GM23338 (cell line): ENCODE data around the gene GPR171. TPM values are rescaled to one million over a fixed set of nuclear protein-coding genes. Genes with fewer than 3 reads are reported as not detected.

Source experiments
- ATAC-seq: fragments of 200-7000 bp; cut with Tn5 transposase; 3 replicates; pipeline ENCODE4 v1.9.1; 2020
- DNase-seq: peaks from one replicate; pipeline ENCODE4 v3.0.0-alpha.2; 2015; ENCODE audit warnings: low spot score
- H2AFZ ChIP-seq: fragments of 200-600 bp; sonication (generic); 2 replicates; pipeline ENCODE4 v1.8.0; 2016; ENCODE audit warnings: antibody characterized with exemption, mild to moderate bottlenecking, moderate library complexity
- H3F3A ChIP-seq: fragments of 200-600 bp; sonication (generic); replicated peaks from 2 replicates; pipeline ENCODE4 v1.8.0; 2017; ENCODE audit warnings: antibody characterized with exemption, mixed run types, low read depth
- H3K27ac ChIP-seq: fragments of 200-600 bp; sonication (generic); 2 replicates; pipeline ENCODE4 v1.6.1; 2016; ENCODE audit warnings: low read depth
- H3K27me3 ChIP-seq: fragments of 200-600 bp; sonication (generic); 2 replicates; pipeline ENCODE4 v1.8.0; 2016; ENCODE audit warnings: mild to moderate bottlenecking, mixed run types, moderate library complexity; ENCODE audit not compliant: insufficient read depth
- H3K36me3 ChIP-seq: fragments of 200-600 bp; sonication (generic); 2 replicates; pipeline ENCODE4 v1.8.0; 2016; ENCODE audit warnings: mild to moderate bottlenecking; ENCODE audit not compliant: insufficient read depth
- H3K4me1 ChIP-seq: fragments of 200-600 bp; sonication (generic); 2 replicates; pipeline ENCODE4 v1.8.0; 2016; ENCODE audit warnings: mild to moderate bottlenecking, moderate library complexity; ENCODE audit not compliant: insufficient read depth
- H3K4me2 ChIP-seq: fragments of 200-600 bp; sonication (generic); 2 replicates; pipeline ENCODE4 v1.7.1; 2017; ENCODE audit warnings: mixed run types
- H3K4me3 ChIP-seq: fragments of 200-600 bp; sonication (generic); 2 replicates; pipeline ENCODE4 v1.6.1; 2016; ENCODE audit warnings: mixed run types
- H3K79me2 ChIP-seq: fragments of 200-600 bp; sonication (generic); replicated peaks from 2 replicates; pipeline ENCODE4 v1.8.0; 2017; ENCODE audit warnings: mild to moderate bottlenecking; ENCODE audit not compliant: insufficient read depth
- H3K9me2 ChIP-seq: fragments of 200-600 bp; sonication (generic); 2 replicates; pipeline ENCODE4 v1.8.0; 2017; ENCODE audit not compliant: insufficient read depth
- H4K20me1 ChIP-seq: fragments of 200-600 bp; sonication (generic); replicated peaks from 2 replicates; pipeline ENCODE4 v1.8.0; 2017; ENCODE audit warnings: mild to moderate bottlenecking; ENCODE audit not compliant: insufficient read depth
- H3K27ac Mint-ChIP-seq: 2 replicates; pipeline ENCODE4 v1.8.0; 2020; ENCODE audit warnings: inconsistent platforms, mild to moderate bottlenecking, moderate library complexity, mixed read lengths
- H3K27me3 Mint-ChIP-seq: 3 replicates; pipeline ENCODE4 v1.8.0; 2022; ENCODE audit warnings: low read depth, mild to moderate bottlenecking, moderate library complexity, mixed read lengths, inconsistent platforms; ENCODE audit not compliant: insufficient read depth, poor library complexity
- H3K36me3 Mint-ChIP-seq: 3 replicates; pipeline ENCODE4 v1.8.0; 2021; ENCODE audit warnings: low read depth, mild to moderate bottlenecking, inconsistent platforms, moderate library complexity, mixed read lengths
- H3K4me1 Mint-ChIP-seq: 3 replicates; pipeline ENCODE4 v1.8.0; 2020; ENCODE audit warnings: mild to moderate bottlenecking, inconsistent platforms, mixed read lengths
- H3K4me3 Mint-ChIP-seq: 3 replicates; pipeline ENCODE4 v1.8.0; 2021; ENCODE audit warnings: moderate library complexity, mild to moderate bottlenecking, inconsistent platforms, mixed read lengths
- H3K9me3 Mint-ChIP-seq: 3 replicates; pipeline ENCODE4 v1.8.0; 2020; ENCODE audit warnings: moderate library complexity, mild to moderate bottlenecking, inconsistent platforms, mixed read lengths
- EZH2phosphoT487 ChIP-seq: fragments of 200-600 bp; sonication (generic); IDR thresholded peaks from one replicate; pipeline ENCODE4 v1.8.1; 2018; ENCODE audit warnings: antibody characterized with exemption; ENCODE audit not compliant: unreplicated experiment
- POLR2AphosphoS5 ChIP-seq: IDR thresholded peaks from 2 replicates; pipeline ENCODE4 v1.6.1; 2016; ENCODE audit warnings: antibody characterized with exemption, low read depth
- STAT1 ChIP-seq: IDR thresholded peaks from one replicate; pipeline ENCODE4 v1.6.1; 2016; ENCODE audit warnings: antibody characterized with exemption; ENCODE audit not compliant: unreplicated experiment
- ZNF331 ChIP-seq: fragments of 250-450 bp; sonication (Bioruptor Pico); IDR thresholded peaks from 2 replicates; pipeline ENCODE4 v1.5.0; 2020; ENCODE audit warnings: low read depth, mild to moderate bottlenecking, moderate library complexity
- polyA plus RNA-seq: library from polyadenylated mRNA; unstranded; fragments of >200 nt; fragmentation: Nextera tagmentation; extraction: Ambion mirVana; gene quantifications from 2 replicates; pipeline ENCODE4 v1.2.1, GENCODE V29; 2016
- total RNA-seq: library from RNA; depleted of rRNA; stranded (reverse); fragments of >200 nt; shearing (Covaris generic); gene quantifications from 2 replicates; pipeline ENCODE4 v1.2.3, GENCODE V29; 2014
- TF ChIP-seq, protein P1 (sequence below): fragments of 250-450 bp; sonication (Bioruptor Pico); IDR thresholded peaks from 2 replicates; pipeline ENCODE4 v1.5.0; 2020; ENCODE audit warnings: mild to moderate bottlenecking, moderate library complexity
- TF ChIP-seq, protein P2 (sequence below), 2 experiments: fragments of 200-600 bp in 1 of 2; sonication (generic) in 1 of 2; conservative IDR thresholded peaks; 2 replicates each; pipeline versions ENCODE4 v1.5.1 to v1.6.1; 2016 to 2017; ENCODE audit warnings: antibody characterized with exemption in 2 of 2, low read depth in 2 of 2, mild to moderate bottlenecking in 2 of 2, moderate library complexity in 1 of 2

Gene GPR171
- total and polyA plus RNA-seq, 2 experiments from 2014 or later: 3.4 TPM; not detected in 1

DNA sequence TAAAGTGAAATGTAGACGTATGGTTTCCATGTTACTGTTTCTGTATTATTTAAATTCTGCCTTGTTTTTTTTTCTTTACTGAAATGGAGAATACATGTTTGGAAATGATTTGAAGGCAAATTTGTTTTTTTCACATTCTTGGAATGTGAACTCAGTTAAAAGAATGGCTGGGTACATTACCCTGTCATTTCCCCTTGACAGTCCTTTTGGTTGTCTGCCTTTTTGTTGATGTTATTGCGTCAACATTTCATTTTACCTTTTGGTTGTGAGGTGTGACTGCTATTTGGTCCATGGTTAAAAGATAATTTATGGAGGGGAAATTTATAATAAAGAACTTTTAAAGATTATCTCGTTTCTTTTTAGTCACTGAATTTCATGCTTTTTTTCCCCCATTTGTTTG lies 3.2 kb upstream of the GPR171 start (continued):
- TF ChIP-seq, protein P1, sequence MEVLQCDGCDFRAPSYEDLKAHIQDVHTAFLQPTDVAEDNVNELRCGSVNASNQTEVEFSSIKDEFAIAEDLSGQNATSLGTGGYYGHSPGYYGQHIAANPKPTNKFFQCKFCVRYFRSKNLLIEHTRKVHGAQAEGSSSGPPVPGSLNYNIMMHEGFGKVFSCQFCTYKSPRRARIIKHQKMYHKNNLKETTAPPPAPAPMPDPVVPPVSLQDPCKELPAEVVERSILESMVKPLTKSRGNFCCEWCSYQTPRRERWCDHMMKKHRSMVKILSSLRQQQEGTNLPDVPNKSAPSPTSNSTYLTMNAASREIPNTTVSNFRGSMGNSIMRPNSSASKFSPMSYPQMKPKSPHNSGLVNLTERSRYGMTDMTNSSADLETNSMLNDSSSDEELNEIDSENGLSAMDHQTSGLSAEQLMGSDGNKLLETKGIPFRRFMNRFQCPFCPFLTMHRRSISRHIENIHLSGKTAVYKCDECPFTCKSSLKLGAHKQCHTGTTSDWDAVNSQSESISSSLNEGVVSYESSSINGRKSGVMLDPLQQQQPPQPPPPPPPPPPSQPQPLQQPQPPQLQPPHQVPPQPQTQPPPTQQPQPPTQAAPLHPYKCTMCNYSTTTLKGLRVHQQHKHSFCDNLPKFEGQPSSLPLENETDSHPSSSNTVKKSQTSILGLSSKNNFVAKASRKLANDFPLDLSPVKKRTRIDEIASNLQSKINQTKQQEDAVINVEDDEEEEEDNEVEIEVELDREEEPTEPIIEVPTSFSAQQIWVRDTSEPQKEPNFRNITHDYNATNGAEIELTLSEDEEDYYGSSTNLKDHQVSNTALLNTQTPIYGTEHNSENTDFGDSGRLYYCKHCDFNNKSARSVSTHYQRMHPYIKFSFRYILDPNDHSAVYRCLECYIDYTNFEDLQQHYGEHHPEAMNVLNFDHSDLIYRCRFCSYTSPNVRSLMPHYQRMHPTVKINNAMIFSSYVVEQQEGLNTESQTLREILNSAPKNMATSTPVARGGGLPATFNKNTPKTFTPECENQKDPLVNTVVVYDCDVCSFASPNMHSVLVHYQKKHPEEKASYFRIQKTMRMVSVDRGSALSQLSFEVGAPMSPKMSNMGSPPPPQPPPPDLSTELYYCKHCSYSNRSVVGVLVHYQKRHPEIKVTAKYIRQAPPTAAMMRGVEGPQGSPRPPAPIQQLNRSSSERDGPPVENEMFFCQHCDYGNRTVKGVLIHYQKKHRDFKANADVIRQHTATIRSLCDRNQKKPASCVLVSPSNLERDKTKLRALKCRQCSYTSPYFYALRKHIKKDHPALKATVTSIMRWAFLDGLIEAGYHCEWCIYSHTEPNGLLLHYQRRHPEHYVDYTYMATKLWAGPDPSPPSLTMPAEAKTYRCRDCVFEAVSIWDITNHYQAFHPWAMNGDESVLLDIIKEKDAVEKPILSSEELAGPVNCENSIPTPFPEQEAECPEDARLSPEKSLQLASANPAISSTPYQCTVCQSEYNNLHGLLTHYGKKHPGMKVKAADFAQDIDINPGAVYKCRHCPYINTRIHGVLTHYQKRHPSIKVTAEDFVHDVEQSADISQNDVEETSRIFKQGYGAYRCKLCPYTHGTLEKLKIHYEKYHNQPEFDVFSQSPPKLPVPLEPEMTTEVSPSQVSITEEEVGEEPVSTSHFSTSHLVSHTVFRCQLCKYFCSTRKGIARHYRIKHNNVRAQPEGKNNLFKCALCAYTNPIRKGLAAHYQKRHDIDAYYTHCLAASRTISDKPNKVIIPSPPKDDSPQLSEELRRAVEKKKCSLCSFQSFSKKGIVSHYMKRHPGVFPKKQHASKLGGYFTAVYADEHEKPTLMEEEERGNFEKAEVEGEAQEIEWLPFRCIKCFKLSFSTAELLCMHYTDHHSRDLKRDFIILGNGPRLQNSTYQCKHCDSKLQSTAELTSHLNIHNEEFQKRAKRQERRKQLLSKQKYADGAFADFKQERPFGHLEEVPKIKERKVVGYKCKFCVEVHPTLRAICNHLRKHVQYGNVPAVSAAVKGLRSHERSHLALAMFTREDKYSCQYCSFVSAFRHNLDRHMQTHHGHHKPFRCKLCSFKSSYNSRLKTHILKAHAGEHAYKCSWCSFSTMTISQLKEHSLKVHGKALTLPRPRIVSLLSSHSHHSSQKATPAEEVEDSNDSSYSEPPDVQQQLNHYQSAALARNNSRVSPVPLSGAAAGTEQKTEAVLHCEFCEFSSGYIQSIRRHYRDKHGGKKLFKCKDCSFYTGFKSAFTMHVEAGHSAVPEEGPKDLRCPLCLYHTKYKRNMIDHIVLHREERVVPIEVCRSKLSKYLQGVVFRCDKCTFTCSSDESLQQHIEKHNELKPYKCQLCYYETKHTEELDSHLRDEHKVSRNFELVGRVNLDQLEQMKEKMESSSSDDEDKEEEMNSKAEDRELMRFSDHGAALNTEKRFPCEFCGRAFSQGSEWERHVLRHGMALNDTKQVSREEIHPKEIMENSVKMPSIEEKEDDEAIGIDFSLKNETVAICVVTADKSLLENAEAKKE (CRISPR knock-in tag): no peak
- TF ChIP-seq EZH2phosphoT487 (no peak), STAT1 (no peak), POLR2AphosphoS5 (no peak)
- TF ChIP-seq, protein P2, sequence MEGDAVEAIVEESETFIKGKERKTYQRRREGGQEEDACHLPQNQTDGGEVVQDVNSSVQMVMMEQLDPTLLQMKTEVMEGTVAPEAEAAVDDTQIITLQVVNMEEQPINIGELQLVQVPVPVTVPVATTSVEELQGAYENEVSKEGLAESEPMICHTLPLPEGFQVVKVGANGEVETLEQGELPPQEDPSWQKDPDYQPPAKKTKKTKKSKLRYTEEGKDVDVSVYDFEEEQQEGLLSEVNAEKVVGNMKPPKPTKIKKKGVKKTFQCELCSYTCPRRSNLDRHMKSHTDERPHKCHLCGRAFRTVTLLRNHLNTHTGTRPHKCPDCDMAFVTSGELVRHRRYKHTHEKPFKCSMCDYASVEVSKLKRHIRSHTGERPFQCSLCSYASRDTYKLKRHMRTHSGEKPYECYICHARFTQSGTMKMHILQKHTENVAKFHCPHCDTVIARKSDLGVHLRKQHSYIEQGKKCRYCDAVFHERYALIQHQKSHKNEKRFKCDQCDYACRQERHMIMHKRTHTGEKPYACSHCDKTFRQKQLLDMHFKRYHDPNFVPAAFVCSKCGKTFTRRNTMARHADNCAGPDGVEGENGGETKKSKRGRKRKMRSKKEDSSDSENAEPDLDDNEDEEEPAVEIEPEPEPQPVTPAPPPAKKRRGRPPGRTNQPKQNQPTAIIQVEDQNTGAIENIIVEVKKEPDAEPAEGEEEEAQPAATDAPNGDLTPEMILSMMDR (conservative IDR thresholded peaks at IDR 0.05; ENCODE audit: low read depth in 2 of 2): no peak

DNA sequence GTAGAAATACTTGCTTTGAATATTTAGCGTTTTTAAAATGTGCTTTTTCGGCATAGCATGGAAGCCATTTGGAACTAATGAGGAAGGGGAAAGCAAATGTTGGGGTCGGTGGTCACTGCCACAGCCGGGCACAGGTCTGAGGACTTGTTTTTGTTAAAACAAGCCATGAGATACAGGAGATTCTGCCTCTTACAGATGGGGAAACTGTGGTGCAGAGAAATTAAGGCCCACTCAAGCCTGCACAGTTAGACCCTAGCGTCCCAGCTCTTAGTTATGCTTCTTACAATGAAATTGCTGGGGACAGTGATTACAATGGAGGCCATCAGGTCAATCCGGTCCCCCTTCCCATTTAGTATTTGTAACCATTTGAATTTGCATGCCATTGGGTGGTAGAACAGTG lies 2.5 kb upstream of the GPR171 start:
- Mint-ChIP-seq H3K4me1 (peaks cover 14% of the 10 kb centered on the region), H3K27ac (peak overlapping the region; percentile 79; the same call in 1 of the 2 replicates), H3K27me3 (peaks cover 3% of the 10 kb centered on the region), H3K9me3 (no peaks in the 10 kb centered on the region), H3K36me3 (no peaks in the 10 kb centered on the region), H3K4me3 (no peak overlapping the region)
- Histone ChIP-seq H2AFZ (no peak overlapping the region), H3K9me2 (no peaks in the 10 kb centered on the region), H3K27me3 (no peaks in the 10 kb centered on the region), H3K4me3 (no peak overlapping the region), H3K4me1 (peaks cover 4% of the 10 kb centered on the region; the same call in 1 of the 2 replicates), H3K27ac (no peak overlapping the region), H3F3A (no peaks in the 10 kb centered on the region), H3K4me2 (no peak overlapping the region), H3K36me3 (no peaks in the 10 kb centered on the region), H3K79me2 (no peaks in the 10 kb centered on the region), H4K20me1 (no peaks in the 10 kb centered on the region)
- DNase-seq (no peak), ATAC-seq (no peak)
- TF ChIP-seq STAT1 (no peak), ZNF331 (CRISPR knock-in tag) (no peak), EZH2phosphoT487 (no peak)
- TF ChIP-seq, protein P1 (CRISPR knock-in tag): no peak
